GM19463 (cell line): ENCODE measurements around the gene BTG1.
A peak's percentile ranks its signal among the peaks of the same experiment; 100 is the strongest.

Experiments
- ATAC-seq: cut with Tn5 transposase; IDR thresholded peaks from one replicate; pipeline ENCODE4 v1.9.1; 2021; ENCODE audit warnings: mild to moderate bottlenecking, moderate library complexity; ENCODE audit not compliant: unreplicated experiment

BTG1 gene

GRCh38 chr12:92105110-92105509 is 40.5 kb downstream of the BTG1 start:
- no peak for ATAC-seq

DNA sequence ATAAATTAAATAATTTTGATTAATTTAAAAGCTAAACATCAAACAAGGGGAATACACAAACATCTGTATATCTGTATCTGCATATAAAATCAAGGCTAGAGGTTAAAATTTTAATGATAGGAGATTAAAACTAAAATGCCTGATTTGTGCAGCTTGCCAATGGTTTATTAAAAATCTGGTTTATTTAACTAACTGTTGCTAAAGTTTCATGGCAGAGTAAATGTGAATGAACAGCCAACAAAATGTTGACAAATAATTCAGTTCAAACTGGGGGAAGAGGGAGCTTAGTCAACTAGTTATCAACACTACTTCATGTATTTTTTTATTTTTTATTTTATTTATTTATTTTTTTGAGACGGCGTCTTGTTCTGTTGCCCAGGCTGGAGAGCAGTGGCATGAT is 43.0 kb downstream of the BTG1 start:
- ATAC-seq: no peak

DNA sequence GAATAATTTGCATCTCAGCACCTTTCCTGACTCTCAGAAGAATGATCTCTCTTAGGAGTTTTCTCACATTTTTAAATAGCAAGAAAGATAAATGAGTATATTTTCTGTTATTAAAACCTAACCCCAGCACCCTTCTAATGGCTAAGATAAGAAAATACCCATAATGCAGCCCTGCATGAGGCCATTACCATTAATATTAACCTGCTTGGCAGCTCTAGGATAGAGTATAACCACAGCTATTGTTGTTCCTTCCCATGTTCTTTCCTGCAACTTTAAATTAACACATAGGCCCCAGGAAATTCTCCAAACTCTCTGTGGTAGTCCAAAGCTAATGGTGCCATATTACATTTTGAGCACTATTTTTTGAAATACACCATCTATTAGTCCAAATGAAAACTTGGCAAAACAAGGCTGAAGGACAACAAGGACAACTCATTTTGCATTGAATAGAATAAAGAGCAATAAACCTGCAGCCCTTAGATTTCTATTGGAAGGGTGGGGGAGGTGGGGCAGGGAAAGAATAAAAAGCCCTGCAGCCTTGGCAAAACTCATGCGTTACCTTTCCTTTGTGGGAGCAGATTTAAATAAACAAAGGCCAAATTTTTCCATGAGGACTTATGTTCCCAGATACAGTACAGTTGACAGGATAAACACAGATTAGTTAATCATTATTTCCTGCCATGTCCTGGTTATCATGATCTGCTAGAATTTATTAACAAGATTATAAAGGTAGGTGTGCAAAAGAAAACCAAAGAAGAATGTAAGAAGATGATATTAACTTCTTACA is 46.9 kb downstream of the BTG1 start:
- ATAC-seq: no peak

DNA sequence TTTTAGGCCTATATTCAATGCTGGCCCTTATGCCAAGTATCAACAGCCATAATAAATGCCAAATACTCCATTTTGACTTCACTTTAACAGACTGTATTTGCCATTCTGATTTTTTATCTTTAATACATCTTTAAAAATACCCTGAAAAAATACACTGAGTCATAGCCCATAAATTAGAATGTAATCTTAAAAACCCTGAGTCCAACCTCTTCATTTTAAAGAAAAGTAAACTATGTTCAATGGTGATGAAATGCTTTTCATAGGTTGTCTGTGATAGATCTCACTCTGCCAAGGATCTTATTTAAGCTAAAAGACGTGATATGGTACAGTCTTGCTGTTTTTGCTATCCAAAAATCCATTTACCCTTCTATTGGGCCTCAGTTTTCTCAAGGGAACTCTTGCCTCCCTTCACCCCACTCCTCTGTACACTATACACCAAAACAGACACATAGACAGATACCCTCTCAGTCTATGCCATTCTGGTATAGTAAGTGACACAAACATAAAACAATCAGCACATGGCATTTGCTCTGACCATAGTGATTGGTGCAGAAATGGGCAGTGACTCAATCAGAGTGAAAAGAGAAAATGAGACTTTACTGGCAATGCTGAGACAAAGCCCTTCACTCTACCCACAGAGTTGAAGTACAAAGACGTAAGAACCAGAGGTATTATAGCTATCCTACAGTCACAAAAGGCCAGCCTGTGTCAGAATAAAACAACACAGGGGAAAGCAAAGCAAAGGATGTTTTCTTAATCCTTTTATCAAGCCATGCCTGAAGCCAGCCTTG is 49.1 kb downstream of the BTG1 start:
- no peak for ATAC-seq

DNA sequence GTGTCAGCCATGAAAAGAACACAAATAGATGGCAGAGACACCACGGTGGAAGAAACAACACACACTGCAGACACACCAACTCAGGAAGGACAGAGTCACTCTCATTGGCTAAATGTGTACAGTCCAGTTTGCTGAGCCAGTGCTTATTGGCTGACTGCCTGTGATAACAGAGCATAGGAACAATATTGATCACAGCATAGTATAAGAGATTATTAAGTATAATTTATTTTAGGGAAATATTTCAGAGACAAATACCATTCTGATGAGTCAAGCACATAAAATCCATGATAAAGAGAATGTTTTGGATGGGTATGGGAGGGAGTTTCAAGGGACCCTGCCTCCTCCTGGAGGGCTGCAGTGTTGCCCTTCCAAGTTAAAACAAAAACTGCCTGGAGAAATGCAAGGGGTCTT is 50.9 kb downstream of the BTG1 start:
- ATAC-seq: peak; percentile 27

GRCh38 chr12:92094301-92094700 is 51.3 kb downstream of the BTG1 start:
- peak; percentile 62 for ATAC-seq
